Heart left ventricle (tissue), 16 donors: ENCODE data around the gene PARD3. TPM values are rescaled to one million over a fixed set of nuclear protein-coding genes. Genes with fewer than 3 reads are reported as not detected.
"Not testable (repeated sequence)": the region's sequence is repeated elsewhere in the genome, so short reads cannot be mapped to it uniquely, and the experiment has no call there.

Experiments
- ATAC-seq, 4 donors: fragments of 200-7000 bp; cut with Tn5 transposase; one replicate each; pipeline ENCODE4 v1.9.1; 2020 to 2022; ENCODE audit warnings: moderate library complexity in 4 of 4, mild to moderate bottlenecking in 3 of 4, moderate number of reproducible peaks in 1 of 4
- DNase-seq, 5 donors: peaks; one replicate each; pipeline ENCODE4 v3.0.0-alpha.2; 2020
- H3K27ac ChIP-seq, 12 donors: fragments of 200-600 bp; sonication (generic) in 4 of 12; one replicate each; pipeline versions ENCODE4 v1.5.0 to v1.8.0; 2016 to 2022; ENCODE audit warnings: mild to moderate bottlenecking in 2 of 12
- H3K27me3 ChIP-seq, 9 donors: fragments of 200-600 bp; sonication (generic) in 2 of 9; one replicate each; pipeline versions ENCODE4 v1.5.1 to v1.8.0; 2016 to 2022; ENCODE audit warnings: mild to moderate bottlenecking in 3 of 9
- H3K36me3 ChIP-seq, 9 donors: fragments of 200-600 bp; sonication (generic) in 2 of 9; one replicate each; pipeline versions ENCODE4 v1.5.0 to v1.8.0; 2018 to 2022; ENCODE audit warnings: mild to moderate bottlenecking in 2 of 9
- H3K4me1 ChIP-seq, 12 donors: fragments of 200-600 bp; sonication (generic) in 4 of 12; one replicate each; pipeline versions ENCODE4 v1.5.0 to v1.8.0; 2016 to 2022; ENCODE audit warnings: mild to moderate bottlenecking in 3 of 12
- H3K4me3 ChIP-seq, 12 donors: fragments of 200-600 bp; sonication (generic) in 4 of 12; one replicate each; pipeline versions ENCODE4 v1.5.0 to v1.8.0; 2017 to 2022; ENCODE audit warnings: mild to moderate bottlenecking in 9 of 12, moderate library complexity in 4 of 12
- H3K9me3 ChIP-seq, 12 donors: fragments of 200-600 bp; sonication (generic) in 4 of 12; one replicate each; pipeline versions ENCODE4 v1.5.0 to v1.8.0; 2016 to 2022; ENCODE audit warnings: mild to moderate bottlenecking in 1 of 12
- POLR2A ChIP-seq, 2 donors: fragments of 450-650 bp; IDR thresholded peaks; one replicate each; pipeline ENCODE4 v1.6.1; 2017; ENCODE audit warnings: antibody characterized with exemption in 2 of 2, mild to moderate bottlenecking in 2 of 2, moderate library complexity in 2 of 2
- WGBS, 4 donors: extraction: QIAGEN DNeasy Blood & Tissue Kit in 2 of 4; methylation state at CpG; one replicate each; pipeline versions ENCODE4 v1.1.5 to v1.1.7; 2013 to 2018; 5-methylcytosine and 5-hydroxymethylcytosine counted together
- intact Hi-C, 10 donors: fragments of 100-400 bp; cut with DNase I; formaldehyde crosslinking; loops; one replicate each; pipeline versions ENCODE4 v1.11.1 to v1.14.2; 2022
- polyA plus RNA-seq, 2 donors: library from polyadenylated mRNA; stranded (reverse); fragments of 200-250 nt; gene quantifications; one replicate each; pipeline ENCODE4 v1.2.3, GENCODE V29; 2013
- total RNA-seq, 9 donors: library from RNA; depleted of rRNA in 2 of 9; stranded (reverse); fragments of >200 nt in 2 of 9; fragmentation: NEBNext Ultra II Directional in 3 of 9; extraction: Animal tissue kit (Norgen Biotek cat#: 25700) in 3 of 9; gene quantifications; one replicate each; pipeline versions ENCODE4 v1.1.0 to v1.2.4, GENCODE V29; 2016 to 2023
- TF ChIP-seq, protein P1 (sequence below), 12 donors: fragments of 200-600 bp; sonication (generic) in 4 of 12; IDR thresholded peaks; one replicate each; pipeline versions ENCODE4 v1.5.0 to v1.8.0; 2018 to 2022; ENCODE audit warnings: antibody characterized with exemption in 12 of 12, mild to moderate bottlenecking in 5 of 12
- donor health status: ischemic (EF 13 %, LVEDD 7.1; RV severe dilation, severe dysfunction).
- donor health status: healthy with polysubstance abuse.
- donor health status: DM: no; HTN: yes; CAD: no.
- donor health status: DM: no; HTN: no; CAD: no.
- donor health status: ischemic (EF 25% LVEDD 6.9; RV normal size, moderate dysfunction).
- donor health status: ischemic (EF 25% LVEDD 5.7; RV mildly dilated, moderate dysfunction).
- donor health status: healthy.
- donor health status: DM: yes; HTN: yes; CAD: no.
- donor health status: ischemic (EF 35%, LVEDD 5.7; RV mildly dilated, moderate dysfunction).
- donor health status: nonischemic (EF 11% LVEDD 7.7; RV severe dilation, severe dysfunction).
- donor health status: DM: yes; HTN: yes; CAD: no.
- donor health status: PGD.
- donor health status: ischemic (EF 29% LVEDD 5.4; RV normal size, mild dysfunction).
- donor health status: nonischemic (EF 23%, LVEDD 6.1; RV moderate dilation, normal function).

The PARD3 gene
- total and polyA plus RNA-seq, 11 donors, result 24.8 to 69.7 (median 33.1) TPM

DNA sequence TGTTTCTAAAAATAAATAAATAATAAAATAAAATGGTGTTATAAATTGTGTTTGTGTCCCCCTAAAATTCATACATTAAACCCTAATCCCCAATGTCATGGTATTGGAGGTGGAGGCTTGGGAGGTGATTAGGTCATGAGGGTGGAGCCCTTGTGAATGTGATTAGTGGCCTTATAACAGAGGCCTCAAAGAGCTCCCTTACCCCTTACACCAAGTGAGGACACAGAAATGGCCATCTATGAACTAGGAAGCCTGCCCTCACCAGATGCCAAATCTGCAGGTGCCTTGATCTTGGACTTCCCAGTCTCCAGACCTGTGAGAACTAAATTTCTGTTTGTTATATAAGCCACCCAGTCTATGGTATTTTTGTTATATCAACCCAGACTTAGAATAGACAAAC, 738.7 kb downstream of the PARD3 start:
- no peak for DNase-seq
- H3K27ac ChIP-seq, result no peak overlapping the region
- no peak for TF ChIP-seq POLR2A (IDR thresholded peaks at IDR 0.05)
- TF ChIP-seq, protein P1, sequence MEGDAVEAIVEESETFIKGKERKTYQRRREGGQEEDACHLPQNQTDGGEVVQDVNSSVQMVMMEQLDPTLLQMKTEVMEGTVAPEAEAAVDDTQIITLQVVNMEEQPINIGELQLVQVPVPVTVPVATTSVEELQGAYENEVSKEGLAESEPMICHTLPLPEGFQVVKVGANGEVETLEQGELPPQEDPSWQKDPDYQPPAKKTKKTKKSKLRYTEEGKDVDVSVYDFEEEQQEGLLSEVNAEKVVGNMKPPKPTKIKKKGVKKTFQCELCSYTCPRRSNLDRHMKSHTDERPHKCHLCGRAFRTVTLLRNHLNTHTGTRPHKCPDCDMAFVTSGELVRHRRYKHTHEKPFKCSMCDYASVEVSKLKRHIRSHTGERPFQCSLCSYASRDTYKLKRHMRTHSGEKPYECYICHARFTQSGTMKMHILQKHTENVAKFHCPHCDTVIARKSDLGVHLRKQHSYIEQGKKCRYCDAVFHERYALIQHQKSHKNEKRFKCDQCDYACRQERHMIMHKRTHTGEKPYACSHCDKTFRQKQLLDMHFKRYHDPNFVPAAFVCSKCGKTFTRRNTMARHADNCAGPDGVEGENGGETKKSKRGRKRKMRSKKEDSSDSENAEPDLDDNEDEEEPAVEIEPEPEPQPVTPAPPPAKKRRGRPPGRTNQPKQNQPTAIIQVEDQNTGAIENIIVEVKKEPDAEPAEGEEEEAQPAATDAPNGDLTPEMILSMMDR (IDR thresholded peaks at IDR 0.05), result no peak

DNA sequence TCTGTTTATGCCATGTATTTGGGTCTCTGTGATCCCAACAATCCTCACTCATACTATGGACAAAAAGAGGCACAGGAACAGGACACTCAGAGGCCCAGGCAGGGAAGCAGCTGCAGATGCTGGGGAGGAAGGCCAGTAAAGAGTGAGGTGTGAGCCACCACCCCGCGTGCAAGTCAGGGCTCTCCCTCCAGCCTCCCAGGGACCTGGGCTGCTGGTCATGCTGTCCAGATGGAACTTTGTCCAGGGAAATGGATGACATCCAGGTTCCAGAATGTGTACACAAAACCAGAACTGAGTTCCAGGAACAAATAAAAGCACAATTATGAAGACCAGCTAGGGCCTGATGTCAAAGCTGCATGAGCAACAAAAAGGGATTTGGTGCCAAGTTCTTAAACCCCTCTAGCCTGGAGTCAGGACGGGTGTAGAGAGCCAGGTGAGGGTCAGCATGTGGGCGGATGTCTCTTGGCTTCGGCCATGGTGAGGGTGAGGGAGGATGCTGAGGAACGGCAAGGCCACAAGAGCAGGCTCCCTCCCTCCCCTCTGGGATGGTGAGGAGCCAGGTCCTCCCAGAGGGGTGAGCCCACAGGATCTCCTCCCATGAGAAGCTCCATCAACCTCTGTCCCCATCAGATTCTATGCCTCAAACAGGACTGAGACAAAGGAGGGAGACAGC, 739.7 kb downstream of the PARD3 start:
- Histone ChIP-seq H3K4me1 (peaks cover 0 to 29% (median 12%) of the 10 kb centered on the region in 12 donors), H3K27me3 (no peaks in the 10 kb centered on the region), H3K9me3 (peaks cover 0 to 11% (median 4%) of the 10 kb centered on the region in 12 donors), H3K27ac (no peak overlapping the region), H3K4me3 (no peak overlapping the region), H3K36me3 (no peaks in the 10 kb centered on the region)
- 77 to 84% (median 79%) methylated on average over 6 of the region's 6 CpGs for whole genome bisulfite sequencing, 4 donors
- peak; percentile 26 to 51 (median 30) for ATAC-seq
- DNase-seq, result peak in 1 of 5 donors; percentile 39
- intact Hi-C loops, result no loop called here
- TF ChIP-seq, protein P1 (IDR thresholded peaks at IDR 0.05), result no peak
- TF ChIP-seq POLR2A (IDR thresholded peaks at IDR 0.05), result no peak

More for the DNA sequence above, 738.7 kb downstream of the PARD3 start:
- H3K4me3 ChIP-seq, result no peak overlapping the region
- peaks cover 0 to 38% (median 12%) of the 10 kb centered on the region in 12 donors for H3K4me1 ChIP-seq
- intact Hi-C loops, result no loop called here
- peaks cover 0 to 11% (median 4%) of the 10 kb centered on the region in 12 donors for H3K9me3 ChIP-seq
- H3K27me3 ChIP-seq, result no peaks in the 10 kb centered on the region
- no peaks in the 10 kb centered on the region for H3K36me3 ChIP-seq
- ATAC-seq, result no peak

GRCh38 chr10:34074051-34074450, 741.0 kb downstream of the PARD3 start:
- DNase-seq (no peak), ATAC-seq (no peak)
- no peaks in the 10 kb centered on the region for H3K27me3 ChIP-seq
- H3K27ac ChIP-seq, result no peak overlapping the region
- TF ChIP-seq POLR2A (IDR thresholded peaks at IDR 0.05), result no peak
- TF ChIP-seq, protein P1 (IDR thresholded peaks at IDR 0.05), result no peak
- no peaks in the 10 kb centered on the region for H3K36me3 ChIP-seq
- H3K4me3 ChIP-seq, result no peak overlapping the region
- 74 to 84% (median 75%) methylated on average over 3 of the region's 3 CpGs for WGBS, 4 donors
- H3K4me1 ChIP-seq, result peaks cover 0 to 23% (median 12%) of the 10 kb centered on the region in 12 donors
- peaks cover 0 to 12% (median 4%) of the 10 kb centered on the region in 12 donors for H3K9me3 ChIP-seq
- intact Hi-C loops, result no loop called here

DNA sequence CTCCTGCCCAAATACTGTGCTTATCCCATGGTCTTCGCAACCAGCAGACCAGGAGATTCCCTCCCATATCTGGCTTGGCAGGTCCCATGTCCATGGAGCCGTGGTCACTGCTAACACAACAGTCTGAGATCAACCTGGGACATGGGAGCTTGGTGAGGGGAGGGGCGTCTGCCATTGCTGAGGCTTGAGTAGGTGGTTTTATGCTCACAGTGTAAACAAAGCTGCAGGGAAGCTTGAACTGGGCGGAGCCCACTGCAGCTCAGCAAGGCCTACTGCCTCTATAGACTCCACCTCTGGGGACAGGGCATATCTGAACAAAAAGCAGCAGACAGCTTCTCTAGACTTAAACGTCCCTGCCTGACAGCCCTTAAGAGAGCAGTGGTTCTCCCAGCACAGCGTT, 747.4 kb downstream of the PARD3 start:
- H3K27ac ChIP-seq, H3K27me3 ChIP-seq, H3K4me3 ChIP-seq, DNase-seq, ATAC-seq, H3K4me1 ChIP-seq, H3K36me3 ChIP-seq: not testable (repeated sequence)
- WGBS, 4 donors, result 89 to 94% (median 92%) methylated on average over 4 to 6 of the region's 6 CpGs
- intact Hi-C loops, result loop anchor here in 1 of 10 donors (10.0 kb wide), 1 partner anchor 183 kb away; no protein-coding TSS in a partner anchor
- H3K9me3 ChIP-seq, result peaks cover 0 to 35% (median 11%) of the 10 kb centered on the region in 12 donors
